Measurements from ENCODE around the gene APP.

The APP gene

DNA sequence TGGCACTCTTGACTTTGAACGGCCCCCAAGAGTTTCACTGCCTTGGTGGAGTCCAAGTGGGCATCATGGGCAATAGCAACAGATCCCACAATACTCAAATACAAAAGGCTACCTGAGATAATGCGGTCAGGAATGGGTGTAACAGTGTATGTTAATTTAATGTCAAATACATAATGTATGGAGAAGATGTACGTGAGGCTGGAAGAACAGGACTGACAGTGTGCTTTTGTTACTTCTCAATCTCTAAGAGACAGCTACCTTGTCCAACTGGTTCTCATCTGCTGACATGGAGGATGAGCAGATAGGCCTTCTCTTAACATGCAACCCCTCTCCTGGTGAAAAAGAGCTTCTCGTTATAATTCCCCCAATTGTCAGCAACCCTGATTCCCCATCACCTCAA, 167.2 kb downstream of the APP start (continued):
- TF ChIP-seq ZNF302 (tag by site-specific recombination; IDR thresholded peaks at IDR 0.05; ENCODE audit: low read depth) (no peak), ZNF654 (tag by site-specific recombination; IDR thresholded peaks at IDR 0.05; ENCODE audit: low read depth) (no peak), ZFP69B (tag by site-specific recombination; IDR thresholded peaks at IDR 0.05) (no peak), ZXDB (tag by site-specific recombination; IDR thresholded peaks at IDR 0.05) (no peak)
- TF ChIP-seq, protein P1, sequence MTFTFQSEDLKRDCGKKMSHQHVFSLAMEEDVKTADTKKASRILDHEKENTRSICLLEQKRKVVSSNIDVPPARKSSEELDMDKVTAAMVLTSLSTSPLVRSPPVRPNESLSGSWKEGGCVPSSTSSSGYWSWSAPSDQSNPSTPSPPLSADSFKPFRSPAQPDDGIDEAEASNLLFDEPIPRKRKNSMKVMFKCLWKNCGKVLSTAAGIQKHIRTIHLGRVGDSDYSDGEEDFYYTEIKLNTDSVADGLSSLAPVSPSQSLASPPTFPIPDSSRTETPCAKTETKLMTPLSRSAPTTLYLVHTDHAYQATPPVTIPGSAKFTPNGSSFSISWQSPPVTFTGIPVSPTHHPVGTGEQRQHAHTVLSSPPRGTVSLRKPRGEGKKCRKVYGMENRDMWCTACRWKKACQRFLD (tag by site-specific recombination; IDR thresholded peaks at IDR 0.05), result no peak
- TF ChIP-seq, protein P2, sequence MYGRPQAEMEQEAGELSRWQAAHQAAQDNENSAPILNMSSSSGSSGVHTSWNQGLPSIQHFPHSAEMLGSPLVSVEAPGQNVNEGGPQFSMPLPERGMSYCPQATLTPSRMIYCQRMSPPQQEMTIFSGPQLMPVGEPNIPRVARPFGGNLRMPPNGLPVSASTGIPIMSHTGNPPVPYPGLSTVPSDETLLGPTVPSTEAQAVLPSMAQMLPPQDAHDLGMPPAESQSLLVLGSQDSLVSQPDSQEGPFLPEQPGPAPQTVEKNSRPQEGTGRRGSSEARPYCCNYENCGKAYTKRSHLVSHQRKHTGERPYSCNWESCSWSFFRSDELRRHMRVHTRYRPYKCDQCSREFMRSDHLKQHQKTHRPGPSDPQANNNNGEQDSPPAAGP (tag by site-specific recombination; IDR thresholded peaks at IDR 0.05), result no peak

DNA sequence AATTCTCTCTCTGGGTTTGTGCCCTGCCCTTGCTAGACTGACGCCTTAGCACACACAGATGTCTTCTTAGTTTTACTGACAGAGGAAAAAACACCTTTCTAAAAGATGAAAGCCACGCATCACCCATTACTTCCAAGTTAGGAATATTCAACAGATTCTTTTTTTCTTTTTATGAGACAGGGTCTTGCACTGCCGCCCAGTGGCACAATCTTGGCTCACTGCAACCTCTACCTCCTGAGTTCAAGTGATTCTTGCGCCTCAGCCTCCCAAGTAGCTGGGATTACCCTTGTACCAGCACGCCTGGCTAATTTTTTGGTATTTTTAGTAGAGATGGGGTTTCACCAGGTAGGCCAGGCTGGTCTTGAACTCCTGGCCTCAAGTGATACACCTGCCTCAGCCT, 169.2 kb downstream of the APP start:
- Histone ChIP-seq H3K4me3 (ENCODE audit: low read depth, low read length) (no peak overlapping the region), H3K4me1 (ENCODE audit: control insufficient read depth, insufficient read depth, low read length) (peaks cover 3% of the 10 kb centered on the region; the same call in 1 of the 2 replicates), H3K36me3 (ENCODE audit: control insufficient read depth in 2 of 2, insufficient read depth in 1 of 2, low read length in 2 of 2) (peaks cover 8 to 15% of the 10 kb centered on the region in 2 experiments; a peak in 2 of 3 replicates), H3K27ac (ENCODE audit: extremely low read depth, low read depth, low read length) (no peak overlapping the region), H3K9me3 (ENCODE audit: control insufficient read depth, insufficient read depth, low read depth, low read length) (no peaks in the 10 kb centered on the region)
- ChIA-PET POLR2A (no interaction called here), CTCF (no interaction called here)
- TF ChIP-seq, protein P3, sequence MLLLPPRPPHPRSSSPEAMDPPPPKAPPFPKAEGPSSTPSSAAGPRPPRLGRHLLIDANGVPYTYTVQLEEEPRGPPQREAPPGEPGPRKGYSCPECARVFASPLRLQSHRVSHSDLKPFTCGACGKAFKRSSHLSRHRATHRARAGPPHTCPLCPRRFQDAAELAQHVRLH (tag by site-specific recombination; IDR thresholded peaks at IDR 0.05), result no peak
- TF ChIP-seq OSR2 (tag by site-specific recombination; IDR thresholded peaks at IDR 0.05) (no peak), ZBTB48 (tag by site-specific recombination; IDR thresholded peaks at IDR 0.05) (no peak), ZNF366 (tag by site-specific recombination; conservative IDR thresholded peaks at IDR 0.05) (no peak), ZNF274 (IDR thresholded peaks at IDR 0.05; ENCODE audit: low read length) (no peak), ZNF274 (tag by site-specific recombination; IDR thresholded peaks at IDR 0.05; ENCODE audit: borderline replicate concordance) (no peak), ZNF350 (tag by site-specific recombination; IDR thresholded peaks at IDR 0.05) (no peak), KLF8 (tag by site-specific recombination; IDR thresholded peaks at IDR 0.05) (no peak), BCL11A (tag by site-specific recombination; IDR thresholded peaks at IDR 0.05; ENCODE audit: low read depth) (no peak), ZNF529 (tag by site-specific recombination; IDR thresholded peaks at IDR 0.05; ENCODE audit: insufficient replicate concordance) (no peak), ZIC2 (tag by site-specific recombination; IDR thresholded peaks at IDR 0.05) (no peak), ZNF426 (tag by site-specific recombination; IDR thresholded peaks at IDR 0.05) (no peak), YY2 (tag by site-specific recombination; IDR thresholded peaks at IDR 0.05) (no peak), HOXA7 (CRISPR knock-in tag; IDR thresholded peaks at IDR 0.05; ENCODE audit: borderline replicate concordance) (no peak), ZNF19 (tag by site-specific recombination; IDR thresholded peaks at IDR 0.05; ENCODE audit: low read depth) (no peak)
- TF ChIP-seq, protein P4, sequence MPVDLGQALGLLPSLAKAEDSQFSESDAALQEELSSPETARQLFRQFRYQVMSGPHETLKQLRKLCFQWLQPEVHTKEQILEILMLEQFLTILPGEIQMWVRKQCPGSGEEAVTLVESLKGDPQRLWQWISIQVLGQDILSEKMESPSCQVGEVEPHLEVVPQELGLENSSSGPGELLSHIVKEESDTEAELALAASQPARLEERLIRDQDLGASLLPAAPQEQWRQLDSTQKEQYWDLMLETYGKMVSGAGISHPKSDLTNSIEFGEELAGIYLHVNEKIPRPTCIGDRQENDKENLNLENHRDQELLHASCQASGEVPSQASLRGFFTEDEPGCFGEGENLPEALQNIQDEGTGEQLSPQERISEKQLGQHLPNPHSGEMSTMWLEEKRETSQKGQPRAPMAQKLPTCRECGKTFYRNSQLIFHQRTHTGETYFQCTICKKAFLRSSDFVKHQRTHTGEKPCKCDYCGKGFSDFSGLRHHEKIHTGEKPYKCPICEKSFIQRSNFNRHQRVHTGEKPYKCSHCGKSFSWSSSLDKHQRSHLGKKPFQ (tag by site-specific recombination; IDR thresholded peaks at IDR 0.05), result no peak
- TF ChIP-seq, protein P5, sequence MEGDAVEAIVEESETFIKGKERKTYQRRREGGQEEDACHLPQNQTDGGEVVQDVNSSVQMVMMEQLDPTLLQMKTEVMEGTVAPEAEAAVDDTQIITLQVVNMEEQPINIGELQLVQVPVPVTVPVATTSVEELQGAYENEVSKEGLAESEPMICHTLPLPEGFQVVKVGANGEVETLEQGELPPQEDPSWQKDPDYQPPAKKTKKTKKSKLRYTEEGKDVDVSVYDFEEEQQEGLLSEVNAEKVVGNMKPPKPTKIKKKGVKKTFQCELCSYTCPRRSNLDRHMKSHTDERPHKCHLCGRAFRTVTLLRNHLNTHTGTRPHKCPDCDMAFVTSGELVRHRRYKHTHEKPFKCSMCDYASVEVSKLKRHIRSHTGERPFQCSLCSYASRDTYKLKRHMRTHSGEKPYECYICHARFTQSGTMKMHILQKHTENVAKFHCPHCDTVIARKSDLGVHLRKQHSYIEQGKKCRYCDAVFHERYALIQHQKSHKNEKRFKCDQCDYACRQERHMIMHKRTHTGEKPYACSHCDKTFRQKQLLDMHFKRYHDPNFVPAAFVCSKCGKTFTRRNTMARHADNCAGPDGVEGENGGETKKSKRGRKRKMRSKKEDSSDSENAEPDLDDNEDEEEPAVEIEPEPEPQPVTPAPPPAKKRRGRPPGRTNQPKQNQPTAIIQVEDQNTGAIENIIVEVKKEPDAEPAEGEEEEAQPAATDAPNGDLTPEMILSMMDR (tag by site-specific recombination; IDR thresholded peaks at IDR 0.05), result no peak
- TF ChIP-seq, protein P6, sequence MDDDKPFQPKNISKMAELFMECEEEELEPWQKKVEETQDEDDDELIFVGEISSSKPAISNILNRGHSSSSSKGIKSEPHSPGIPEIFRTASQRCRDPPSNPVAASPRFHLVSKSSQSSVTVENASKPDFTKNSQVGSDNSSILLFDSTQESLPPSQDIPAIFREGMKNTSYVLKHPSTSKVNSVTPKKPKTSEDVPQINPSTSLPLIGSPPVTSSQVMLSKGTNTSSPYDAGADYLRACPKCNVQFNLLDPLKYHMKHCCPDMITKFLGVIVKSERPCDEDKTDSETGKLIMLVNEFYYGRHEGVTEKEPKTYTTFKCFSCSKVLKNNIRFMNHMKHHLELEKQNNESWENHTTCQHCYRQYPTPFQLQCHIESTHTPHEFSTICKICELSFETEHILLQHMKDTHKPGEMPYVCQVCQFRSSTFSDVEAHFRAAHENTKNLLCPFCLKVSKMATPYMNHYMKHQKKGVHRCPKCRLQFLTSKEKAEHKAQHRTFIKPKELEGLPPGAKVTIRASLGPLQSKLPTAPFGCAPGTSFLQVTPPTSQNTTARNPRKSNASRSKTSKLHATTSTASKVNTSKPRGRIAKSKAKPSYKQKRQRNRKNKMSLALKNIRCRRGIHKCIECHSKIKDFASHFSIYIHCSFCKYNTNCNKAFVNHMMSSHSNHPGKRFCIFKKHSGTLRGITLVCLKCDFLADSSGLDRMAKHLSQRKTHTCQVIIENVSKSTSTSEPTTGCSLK (tag by site-specific recombination; IDR thresholded peaks at IDR 0.05), result no peak
- TF ChIP-seq, protein P7, sequence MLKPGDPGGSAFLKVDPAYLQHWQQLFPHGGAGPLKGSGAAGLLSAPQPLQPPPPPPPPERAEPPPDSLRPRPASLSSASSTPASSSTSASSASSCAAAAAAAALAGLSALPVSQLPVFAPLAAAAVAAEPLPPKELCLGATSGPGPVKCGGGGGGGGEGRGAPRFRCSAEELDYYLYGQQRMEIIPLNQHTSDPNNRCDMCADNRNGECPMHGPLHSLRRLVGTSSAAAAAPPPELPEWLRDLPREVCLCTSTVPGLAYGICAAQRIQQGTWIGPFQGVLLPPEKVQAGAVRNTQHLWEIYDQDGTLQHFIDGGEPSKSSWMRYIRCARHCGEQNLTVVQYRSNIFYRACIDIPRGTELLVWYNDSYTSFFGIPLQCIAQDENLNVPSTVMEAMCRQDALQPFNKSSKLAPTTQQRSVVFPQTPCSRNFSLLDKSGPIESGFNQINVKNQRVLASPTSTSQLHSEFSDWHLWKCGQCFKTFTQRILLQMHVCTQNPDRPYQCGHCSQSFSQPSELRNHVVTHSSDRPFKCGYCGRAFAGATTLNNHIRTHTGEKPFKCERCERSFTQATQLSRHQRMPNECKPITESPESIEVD (tag by site-specific recombination; IDR thresholded peaks at IDR 0.05), result no peak
- TF ChIP-seq, protein P8, sequence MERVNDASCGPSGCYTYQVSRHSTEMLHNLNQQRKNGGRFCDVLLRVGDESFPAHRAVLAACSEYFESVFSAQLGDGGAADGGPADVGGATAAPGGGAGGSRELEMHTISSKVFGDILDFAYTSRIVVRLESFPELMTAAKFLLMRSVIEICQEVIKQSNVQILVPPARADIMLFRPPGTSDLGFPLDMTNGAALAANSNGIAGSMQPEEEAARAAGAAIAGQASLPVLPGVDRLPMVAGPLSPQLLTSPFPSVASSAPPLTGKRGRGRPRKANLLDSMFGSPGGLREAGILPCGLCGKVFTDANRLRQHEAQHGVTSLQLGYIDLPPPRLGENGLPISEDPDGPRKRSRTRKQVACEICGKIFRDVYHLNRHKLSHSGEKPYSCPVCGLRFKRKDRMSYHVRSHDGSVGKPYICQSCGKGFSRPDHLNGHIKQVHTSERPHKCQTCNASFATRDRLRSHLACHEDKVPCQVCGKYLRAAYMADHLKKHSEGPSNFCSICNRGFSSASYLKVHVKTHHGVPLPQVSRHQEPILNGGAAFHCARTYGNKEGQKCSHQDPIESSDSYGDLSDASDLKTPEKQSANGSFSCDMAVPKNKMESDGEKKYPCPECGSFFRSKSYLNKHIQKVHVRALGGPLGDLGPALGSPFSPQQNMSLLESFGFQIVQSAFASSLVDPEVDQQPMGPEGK (tag by site-specific recombination; IDR thresholded peaks at IDR 0.05), result no peak

Measured in HEK293 (cell line).